Measurements from ENCODE around the gene LGALS13.

GRCh38 chr19:39641773-39642172, 39.4 kb downstream of the LGALS13 start:
- TF ChIP-seq EZH2 (IDR thresholded peaks at IDR 0.05; ENCODE audit: borderline replicate concordance) (no peak), CTCF (IDR thresholded peaks at IDR 0.05; ENCODE audit: poor library complexity) (no peak), EZH2phosphoT487 (IDR thresholded peaks at IDR 0.05; ENCODE audit: low read depth, severe bottlenecking, unreplicated experiment) (no peak)
